ENCODE measurements around the gene NRIP1.
"Not testable (repeated sequence)": the region's sequence is repeated elsewhere in the genome, so short reads cannot be mapped to it uniquely, and the experiment has no call there.

The NRIP1 gene

DNA sequence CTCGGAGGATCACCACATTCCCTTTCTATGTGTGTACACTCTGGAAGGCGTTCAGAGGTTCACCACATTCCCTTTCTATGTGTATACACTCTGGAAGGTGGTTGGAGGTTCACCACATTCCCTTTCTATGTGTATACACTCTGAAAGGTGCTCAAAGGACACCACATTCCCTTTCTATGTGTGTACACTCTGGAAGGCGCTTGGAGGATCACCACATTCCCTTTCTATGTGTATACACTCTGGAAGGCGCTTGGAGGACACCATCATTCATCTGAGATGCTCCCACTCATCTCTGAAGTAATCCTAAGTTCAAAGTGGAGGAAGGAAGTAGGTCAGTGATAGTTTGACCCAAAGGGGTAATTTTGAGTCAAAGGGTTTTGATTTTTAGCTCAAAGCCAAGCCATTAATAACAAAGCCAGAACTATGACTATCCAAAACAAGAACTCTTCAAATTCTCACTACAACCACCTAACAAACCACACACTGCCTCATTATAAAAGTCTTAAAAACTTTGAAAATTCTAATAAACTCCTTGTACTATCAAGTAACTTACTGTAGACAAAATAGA lies 32.9 kb downstream of the NRIP1 start:
- no peaks in the 10 kb centered on the region for H3K27me3 ChIP-seq (ENCODE audit: control insufficient read depth, low read length)
- H3K79me2 ChIP-seq (ENCODE audit: control insufficient read depth, low read length) = no peaks in the 10 kb centered on the region
- no peaks in the 10 kb centered on the region for H3F3A ChIP-seq (ENCODE audit: control insufficient read depth, insufficient read depth)
- no peaks in the 10 kb centered on the region for H4K20me1 ChIP-seq (ENCODE audit: control insufficient read depth, insufficient read depth, low read depth, low read length)
- no peaks in the 10 kb centered on the region for H3K36me3 ChIP-seq (ENCODE audit: control insufficient read depth, low read length)
- no peak for TF ChIP-seq EZH2phosphoT487 (IDR thresholded peaks at IDR 0.05; ENCODE audit: borderline replicate concordance, low read length)
- TF ChIP-seq, protein P1, sequence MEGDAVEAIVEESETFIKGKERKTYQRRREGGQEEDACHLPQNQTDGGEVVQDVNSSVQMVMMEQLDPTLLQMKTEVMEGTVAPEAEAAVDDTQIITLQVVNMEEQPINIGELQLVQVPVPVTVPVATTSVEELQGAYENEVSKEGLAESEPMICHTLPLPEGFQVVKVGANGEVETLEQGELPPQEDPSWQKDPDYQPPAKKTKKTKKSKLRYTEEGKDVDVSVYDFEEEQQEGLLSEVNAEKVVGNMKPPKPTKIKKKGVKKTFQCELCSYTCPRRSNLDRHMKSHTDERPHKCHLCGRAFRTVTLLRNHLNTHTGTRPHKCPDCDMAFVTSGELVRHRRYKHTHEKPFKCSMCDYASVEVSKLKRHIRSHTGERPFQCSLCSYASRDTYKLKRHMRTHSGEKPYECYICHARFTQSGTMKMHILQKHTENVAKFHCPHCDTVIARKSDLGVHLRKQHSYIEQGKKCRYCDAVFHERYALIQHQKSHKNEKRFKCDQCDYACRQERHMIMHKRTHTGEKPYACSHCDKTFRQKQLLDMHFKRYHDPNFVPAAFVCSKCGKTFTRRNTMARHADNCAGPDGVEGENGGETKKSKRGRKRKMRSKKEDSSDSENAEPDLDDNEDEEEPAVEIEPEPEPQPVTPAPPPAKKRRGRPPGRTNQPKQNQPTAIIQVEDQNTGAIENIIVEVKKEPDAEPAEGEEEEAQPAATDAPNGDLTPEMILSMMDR (IDR thresholded peaks at IDR 0.05; ENCODE audit: low read depth, low read length, poor library complexity, severe bottlenecking) = no peak
- H3K9me2 ChIP-seq (replicated peaks; ENCODE audit: control insufficient read depth, low read length) = no peaks in the 10 kb centered on the region
- no peaks in the 10 kb centered on the region for H3K4me1 ChIP-seq (ENCODE audit: control insufficient read depth, low read length)
- H3K4me2 ChIP-seq (ENCODE audit: low read length) = no peak overlapping the region
- no peak overlapping the region for H3K4me3 ChIP-seq (ENCODE audit: low read length)
- H3K9me3 ChIP-seq (ENCODE audit: control insufficient read depth, insufficient read depth, low read length) = no peaks in the 10 kb centered on the region
- no peak overlapping the region for H3K27ac ChIP-seq (ENCODE audit: low read depth, low read length)

DNA sequence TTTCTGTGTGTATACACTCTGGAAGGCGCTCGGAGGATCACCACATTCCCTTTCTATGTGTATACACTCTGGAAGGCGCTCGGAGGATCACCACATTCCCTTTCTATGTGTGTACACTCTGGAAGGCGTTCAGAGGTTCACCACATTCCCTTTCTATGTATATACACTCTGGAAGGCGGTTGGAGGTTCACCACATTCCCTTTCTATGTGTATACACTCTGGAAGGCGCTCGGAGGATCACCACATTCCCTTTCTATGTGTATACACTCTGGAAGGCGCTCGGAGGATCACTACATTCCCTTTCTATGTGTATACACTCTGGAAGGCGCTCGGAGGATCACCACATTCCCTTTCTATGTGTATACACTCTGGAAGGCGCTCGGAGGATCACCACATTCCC lies 33.4 kb downstream of the NRIP1 start:
- H3K27me3 ChIP-seq (ENCODE audit: control insufficient read depth, low read length); H3K4me1 ChIP-seq (ENCODE audit: control insufficient read depth, low read length); H3K9me2 ChIP-seq (replicated peaks; ENCODE audit: control insufficient read depth, low read length); H3K79me2 ChIP-seq (ENCODE audit: control insufficient read depth, low read length); H3F3A ChIP-seq (ENCODE audit: control insufficient read depth, insufficient read depth); H3K4me2 ChIP-seq (ENCODE audit: low read length); H3K27ac ChIP-seq (ENCODE audit: low read depth, low read length); H3K9me3 ChIP-seq (ENCODE audit: control insufficient read depth, insufficient read depth, low read length); H3K36me3 ChIP-seq (ENCODE audit: control insufficient read depth, low read length); H3K4me3 ChIP-seq (ENCODE audit: low read length); H4K20me1 ChIP-seq (ENCODE audit: control insufficient read depth, insufficient read depth, low read depth, low read length): not testable (repeated sequence)

DNA sequence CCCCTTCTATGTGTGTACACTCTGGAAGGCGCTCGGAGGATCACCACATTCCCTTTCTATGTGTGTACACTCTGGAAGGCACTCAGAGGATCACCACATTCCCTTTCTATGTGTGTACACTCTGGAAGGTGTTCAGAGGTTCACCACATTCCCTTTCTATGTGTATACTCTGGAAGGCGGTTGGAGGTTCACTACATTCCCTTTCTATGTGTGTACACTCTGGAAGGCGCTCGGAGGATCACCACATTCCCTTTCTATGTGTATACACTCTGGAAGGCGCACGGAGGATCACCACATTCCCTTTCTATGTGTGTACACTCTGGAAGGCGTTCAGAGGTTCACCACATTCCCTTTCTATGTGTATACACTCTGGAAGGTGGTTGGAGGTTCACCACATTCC lies 33.9 kb downstream of the NRIP1 start:
- H3F3A ChIP-seq (ENCODE audit: control insufficient read depth, insufficient read depth); H3K27me3 ChIP-seq (ENCODE audit: control insufficient read depth, low read length); H3K27ac ChIP-seq (ENCODE audit: low read depth, low read length); H3K9me2 ChIP-seq (replicated peaks; ENCODE audit: control insufficient read depth, low read length); H3K4me1 ChIP-seq (ENCODE audit: control insufficient read depth, low read length); H3K36me3 ChIP-seq (ENCODE audit: control insufficient read depth, low read length); H3K4me3 ChIP-seq (ENCODE audit: low read length); H3K9me3 ChIP-seq (ENCODE audit: control insufficient read depth, insufficient read depth, low read length); H3K4me2 ChIP-seq (ENCODE audit: low read length); H3K79me2 ChIP-seq (ENCODE audit: control insufficient read depth, low read length); H4K20me1 ChIP-seq (ENCODE audit: control insufficient read depth, insufficient read depth, low read depth, low read length): not testable (repeated sequence)

DNA sequence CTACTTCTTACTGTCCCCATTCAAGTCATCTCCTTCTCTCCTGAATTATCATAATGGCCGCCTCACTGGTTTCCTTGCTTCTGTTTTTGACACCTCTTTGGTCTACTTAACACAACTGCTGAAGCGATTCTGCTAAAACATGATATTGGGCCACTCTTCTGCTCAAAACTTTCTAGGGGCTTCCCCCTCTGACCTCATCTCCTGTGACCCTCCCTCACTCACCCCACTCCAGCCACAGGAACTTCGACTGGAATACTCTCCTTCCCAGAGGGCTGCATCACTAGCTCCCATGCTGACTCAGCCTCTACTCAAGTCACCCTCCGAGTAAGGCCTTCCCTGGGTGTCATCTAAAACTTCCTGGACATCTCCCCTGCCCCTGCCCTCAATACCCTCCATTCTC lies 35.7 kb downstream of the NRIP1 start:
- TF ChIP-seq EZH2phosphoT487 (IDR thresholded peaks at IDR 0.05; ENCODE audit: borderline replicate concordance, low read length) = no peak
- TF ChIP-seq, protein P1 (IDR thresholded peaks at IDR 0.05; ENCODE audit: low read depth, low read length, poor library complexity, severe bottlenecking) = no peak

More for the DNA sequence above, 35.7 kb downstream of the NRIP1 start:
- Histone ChIP-seq H3K36me3 (ENCODE audit: control insufficient read depth, low read length) (no peaks in the 10 kb centered on the region), H3K4me1 (ENCODE audit: control insufficient read depth, low read length) (no peaks in the 10 kb centered on the region), H4K20me1 (ENCODE audit: control insufficient read depth, insufficient read depth, low read depth, low read length) (no peaks in the 10 kb centered on the region), H3K27ac (ENCODE audit: low read depth, low read length) (no peak overlapping the region), H3K9me2 (replicated peaks; ENCODE audit: control insufficient read depth, low read length) (no peaks in the 10 kb centered on the region), H3K4me2 (ENCODE audit: low read length) (no peak overlapping the region), H3F3A (ENCODE audit: control insufficient read depth, insufficient read depth) (no peaks in the 10 kb centered on the region), H3K4me3 (ENCODE audit: low read length) (no peak overlapping the region), H3K9me3 (ENCODE audit: control insufficient read depth, insufficient read depth, low read length) (no peaks in the 10 kb centered on the region), H3K79me2 (ENCODE audit: control insufficient read depth, low read length) (no peaks in the 10 kb centered on the region), H3K27me3 (ENCODE audit: control insufficient read depth, low read length) (no peaks in the 10 kb centered on the region)

Measured in DOHH2 (cell line).